GM15510 (cell line): ENCODE measurements around the gene AKAP13.

Experiments
- POLR2A ChIP-seq: IDR thresholded peaks from 3 replicates; pipeline ENCODE4 v1.6.1; 2011; ENCODE audit warnings: borderline replicate concordance; ENCODE audit not compliant: insufficient read length; ENCODE audit errors: extremely low read depth

Gene AKAP13

GRCh38 chr15:85404918-85405866, 24.8 kb downstream of the AKAP13 start:
- TF ChIP-seq POLR2A, result no peak

GRCh38 chr15:85406916-85407315, 26.5 kb downstream of the AKAP13 start:
- no peak for TF ChIP-seq POLR2A

- TF ChIP-seq POLR2A, result no peak
Measured at GRCh38 chr15:85407421-85408269, 27.2 kb downstream of the AKAP13 start.

- no peak for TF ChIP-seq POLR2A
Measured at GRCh38 chr15:85408270-85408746, 27.9 kb downstream of the AKAP13 start.

- TF ChIP-seq POLR2A, result no peak
Measured at GRCh38 chr15:85412066-85412465, 31.7 kb downstream of the AKAP13 start.

GRCh38 chr15:85412956-85413854, 32.8 kb downstream of the AKAP13 start:
- no peak for TF ChIP-seq POLR2A

- TF ChIP-seq POLR2A, result no peak
Measured at GRCh38 chr15:85414037-85414436, 33.6 kb downstream of the AKAP13 start.

GRCh38 chr15:85414495-85414894, 34.1 kb downstream of the AKAP13 start:
- no peak for TF ChIP-seq POLR2A

GRCh38 chr15:85414991-85415390, 34.6 kb downstream of the AKAP13 start:
- no peak for TF ChIP-seq POLR2A

- TF ChIP-seq POLR2A, result no peak
Measured at GRCh38 chr15:85415783-85416182, 35.4 kb downstream of the AKAP13 start.

- TF ChIP-seq POLR2A, result no peak
Measured at GRCh38 chr15:85417276-85417675, 36.9 kb downstream of the AKAP13 start.

GRCh38 chr15:85419161-85419560, 38.8 kb downstream of the AKAP13 start:
- TF ChIP-seq POLR2A, result no peak

GRCh38 chr15:85421116-85421925, 40.9 kb downstream of the AKAP13 start:
- TF ChIP-seq POLR2A, result no peak

- no peak for TF ChIP-seq POLR2A
Measured at GRCh38 chr15:85422607-85423006, 42.2 kb downstream of the AKAP13 start.

- no peak for TF ChIP-seq POLR2A
Measured at GRCh38 chr15:85423256-85423655, 42.9 kb downstream of the AKAP13 start.
